Measurements from ENCODE around the gene ZNF410.
"Not testable (repeated sequence)": the region's sequence is repeated elsewhere in the genome, so short reads cannot be mapped to it uniquely, and the experiment has no call there.

Gene ZNF410

DNA sequence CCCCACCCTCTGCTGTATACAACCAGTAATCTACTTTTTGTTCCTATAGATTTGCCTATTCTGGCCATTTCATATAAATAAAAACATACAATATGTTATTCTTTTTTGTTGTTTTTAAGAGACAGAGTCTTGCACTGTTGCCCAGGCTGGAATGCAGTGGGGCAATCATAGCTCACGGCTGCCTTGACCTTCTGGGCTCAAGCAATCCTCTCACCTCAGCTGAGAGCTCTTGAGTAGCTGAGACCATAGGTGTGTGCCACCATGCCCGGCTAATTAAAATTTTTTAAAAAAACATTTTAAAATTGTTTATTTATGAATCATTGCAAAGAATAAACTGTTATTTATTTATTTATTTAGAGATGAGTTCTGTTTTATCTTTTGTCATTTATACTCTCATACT is 23.4 kb upstream of the ZNF410 start:
- Mint-ChIP-seq H3K27me3 (ENCODE audit: low read depth) (no peaks in the 10 kb centered on the region), H3K36me3 (ENCODE audit: low read depth) (peaks cover 27% of the 10 kb centered on the region), H3K4me3 (no peak overlapping the region), H3K9me3 (no peaks in the 10 kb centered on the region), H3K27ac (no peak overlapping the region), H3K4me1 (no peaks in the 10 kb centered on the region)
- TF ChIP-seq, protein P1, sequence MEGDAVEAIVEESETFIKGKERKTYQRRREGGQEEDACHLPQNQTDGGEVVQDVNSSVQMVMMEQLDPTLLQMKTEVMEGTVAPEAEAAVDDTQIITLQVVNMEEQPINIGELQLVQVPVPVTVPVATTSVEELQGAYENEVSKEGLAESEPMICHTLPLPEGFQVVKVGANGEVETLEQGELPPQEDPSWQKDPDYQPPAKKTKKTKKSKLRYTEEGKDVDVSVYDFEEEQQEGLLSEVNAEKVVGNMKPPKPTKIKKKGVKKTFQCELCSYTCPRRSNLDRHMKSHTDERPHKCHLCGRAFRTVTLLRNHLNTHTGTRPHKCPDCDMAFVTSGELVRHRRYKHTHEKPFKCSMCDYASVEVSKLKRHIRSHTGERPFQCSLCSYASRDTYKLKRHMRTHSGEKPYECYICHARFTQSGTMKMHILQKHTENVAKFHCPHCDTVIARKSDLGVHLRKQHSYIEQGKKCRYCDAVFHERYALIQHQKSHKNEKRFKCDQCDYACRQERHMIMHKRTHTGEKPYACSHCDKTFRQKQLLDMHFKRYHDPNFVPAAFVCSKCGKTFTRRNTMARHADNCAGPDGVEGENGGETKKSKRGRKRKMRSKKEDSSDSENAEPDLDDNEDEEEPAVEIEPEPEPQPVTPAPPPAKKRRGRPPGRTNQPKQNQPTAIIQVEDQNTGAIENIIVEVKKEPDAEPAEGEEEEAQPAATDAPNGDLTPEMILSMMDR (IDR thresholded peaks at IDR 0.05; ENCODE audit: unreplicated experiment in 3 of 3): no peak

- H3K9me3 Mint-ChIP-seq: no peaks in the 10 kb centered on the region
- H3K4me1 Mint-ChIP-seq: no peaks in the 10 kb centered on the region
- TF ChIP-seq, protein P1 (IDR thresholded peaks at IDR 0.05; ENCODE audit: unreplicated experiment in 3 of 3): no peak
- H3K4me3 Mint-ChIP-seq: no peak overlapping the region
- no peaks in the 10 kb centered on the region for H3K27me3 Mint-ChIP-seq (ENCODE audit: low read depth)
- H3K36me3 Mint-ChIP-seq (ENCODE audit: low read depth): peaks cover 30% of the 10 kb centered on the region
- H3K27ac Mint-ChIP-seq: no peak overlapping the region
These were observed 21.0 kb upstream of the ZNF410 start for GRCh38 chr14:73865534-73866113.

DNA sequence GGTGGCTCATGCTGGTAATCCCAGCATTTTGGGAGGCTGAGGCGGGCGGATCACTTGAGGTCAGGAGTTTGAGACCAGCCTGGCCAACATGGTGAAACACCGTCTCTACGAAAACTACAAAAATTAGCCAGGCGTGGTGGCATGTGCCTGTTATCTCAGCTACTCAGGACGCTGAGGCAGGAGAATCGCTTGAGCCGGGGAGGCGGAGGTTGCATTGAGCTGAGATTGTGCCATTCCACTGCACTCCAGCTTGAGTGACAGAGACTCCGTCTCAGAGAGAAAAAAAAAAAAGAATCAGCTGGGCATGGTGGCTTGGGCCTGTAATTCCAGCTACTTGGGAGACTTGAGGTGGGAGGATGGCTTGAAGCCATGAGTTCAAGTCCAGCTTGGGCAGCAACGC is 16.9 kb upstream of the ZNF410 start:
- H3K4me3 Mint-ChIP-seq; H3K4me1 Mint-ChIP-seq; H3K9me3 Mint-ChIP-seq; H3K27ac Mint-ChIP-seq; H3K27me3 Mint-ChIP-seq (ENCODE audit: low read depth): not testable (repeated sequence)
- H3K36me3 Mint-ChIP-seq (ENCODE audit: low read depth): peaks cover 18% of the 10 kb centered on the region

GRCh38 chr14:73870525-73871235 is 16.0 kb upstream of the ZNF410 start:
- no peaks in the 10 kb centered on the region for H3K27me3 Mint-ChIP-seq (ENCODE audit: low read depth)
- no peak overlapping the region for H3K27ac Mint-ChIP-seq
- peaks cover 14% of the 10 kb centered on the region for H3K36me3 Mint-ChIP-seq (ENCODE audit: low read depth)
- no peaks in the 10 kb centered on the region for H3K9me3 Mint-ChIP-seq
- TF ChIP-seq, protein P1 (IDR thresholded peaks at IDR 0.05; ENCODE audit: unreplicated experiment in 3 of 3): no peak
- H3K4me3 Mint-ChIP-seq: no peak overlapping the region
- no peaks in the 10 kb centered on the region for H3K4me1 Mint-ChIP-seq

DNA sequence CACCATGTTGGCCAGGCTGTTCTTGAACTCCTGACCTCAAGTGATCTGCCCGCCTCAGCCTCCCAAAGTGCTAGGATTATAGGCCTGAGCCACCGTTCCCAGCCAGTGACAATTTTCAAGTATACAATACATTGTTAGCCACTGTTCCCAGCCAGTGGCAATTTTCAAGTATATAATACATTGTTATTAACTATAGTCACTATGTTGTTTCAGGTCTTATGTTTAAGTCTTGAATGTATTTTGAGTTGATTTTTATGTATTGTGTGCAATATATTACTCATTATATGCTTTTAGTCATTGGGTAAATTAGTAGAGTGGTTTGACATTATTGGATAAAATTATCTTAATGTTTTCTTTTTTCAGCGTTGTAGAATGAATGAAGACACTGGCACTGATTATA is 13.0 kb upstream of the ZNF410 start:
- Mint-ChIP-seq H3K27me3 (ENCODE audit: low read depth) (no peaks in the 10 kb centered on the region), H3K27ac (no peak overlapping the region), H3K9me3 (no peaks in the 10 kb centered on the region), H3K4me3 (no peak overlapping the region), H3K4me1 (no peaks in the 10 kb centered on the region), H3K36me3 (ENCODE audit: low read depth) (peaks cover 9% of the 10 kb centered on the region)
- TF ChIP-seq, protein P1 (IDR thresholded peaks at IDR 0.05; ENCODE audit: unreplicated experiment in 3 of 3): no peak

DNA sequence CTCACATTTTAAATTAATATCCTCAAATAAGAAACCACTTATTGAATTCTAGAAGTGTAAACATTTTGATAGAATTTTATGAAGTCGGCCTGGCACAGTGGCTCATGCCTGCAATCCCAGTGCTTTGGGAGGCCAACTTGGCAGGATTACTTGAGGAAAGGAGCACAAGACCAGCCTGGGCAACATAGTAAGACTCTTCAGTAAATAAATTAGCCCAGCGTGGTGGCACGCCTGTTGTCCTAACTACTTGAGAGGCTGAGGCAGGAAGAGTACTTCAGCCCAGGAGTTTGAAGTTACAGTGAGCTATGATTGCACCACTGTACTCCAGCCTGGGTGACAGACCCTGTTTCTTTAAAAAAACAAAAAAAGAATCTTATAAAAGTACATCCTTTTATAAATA is 8.9 kb upstream of the ZNF410 start:
- H3K4me3 Mint-ChIP-seq: no peak overlapping the region
- H3K27ac Mint-ChIP-seq: no peak overlapping the region
- no peaks in the 10 kb centered on the region for H3K9me3 Mint-ChIP-seq
- H3K27me3 Mint-ChIP-seq (ENCODE audit: low read depth): no peaks in the 10 kb centered on the region
- TF ChIP-seq, protein P1 (IDR thresholded peaks at IDR 0.05; ENCODE audit: unreplicated experiment in 3 of 3): no peak
- H3K4me1 Mint-ChIP-seq: no peaks in the 10 kb centered on the region
- H3K36me3 Mint-ChIP-seq (ENCODE audit: low read depth): peaks cover 9% of the 10 kb centered on the region

All from nephron (organoid).